ENCODE results near the gene BTG2. TPM values are rescaled to one million over a fixed set of nuclear protein-coding genes. Genes with fewer than 3 reads are reported as not detected.
A peak's percentile ranks its signal among the peaks of the same experiment; 100 is the strongest.

BTG2 gene
- total RNA-seq, 1 experiment from 2014 or later = 2.9 TPM

- Histone ChIP-seq H3K27ac (ENCODE audit: insufficient read length, low read depth, low read length) (no peak overlapping the region), H3K14ac (ENCODE audit: insufficient read depth, low read length) (peak overlapping the region; percentile 76), H4K8ac (replicated peaks; ENCODE audit: insufficient read length, low read depth, low read length) (no peak overlapping the region), H3K4me2 (ENCODE audit: insufficient read depth, insufficient read length, low read length) (peak overlapping the region; percentile 85), H3K79me2 (ENCODE audit: insufficient read depth, low read length) (no peaks in the 10 kb centered on the region), H2BK20ac (ENCODE audit: low read depth, low read length, poor library complexity, severe bottlenecking) (no peak overlapping the region), H3K4ac (ENCODE audit: low read depth, low read length) (no peak overlapping the region), H2BK15ac (ENCODE audit: low read depth, low read length) (no peak overlapping the region), H3T11ph (ENCODE audit: low read length) (no peak overlapping the region), H2BK5ac (ENCODE audit: insufficient read length, low read length) (no peak overlapping the region), H2BK12ac (ENCODE audit: insufficient read length, low read depth, low read length) (no peak overlapping the region), H3K9me3 (ENCODE audit: control insufficient read depth, low read depth, low read length) (no peaks in the 10 kb centered on the region), H3K18ac (ENCODE audit: insufficient read length, low read depth, low read length) (peak overlapping the region; percentile 85), H3K9ac (ENCODE audit: extremely low read depth, insufficient read length, low read length) (peak overlapping the region; percentile 33), H3K27me3 (ENCODE audit: insufficient read depth, low read length) (peaks cover 12% of the 10 kb centered on the region; the same call in 1 of the 2 replicates), H3K23me2 (ENCODE audit: insufficient read length, low read depth, low read length, poor library complexity, severe bottlenecking) (peaks cover 4% of the 10 kb centered on the region), H2AFZ (ENCODE audit: low read length) (no peak overlapping the region), H3K23ac (ENCODE audit: insufficient read length, low read depth, low read length) (no peak overlapping the region), H3K56ac (ENCODE audit: insufficient read length, low read depth, low read length) (no peak overlapping the region), H4K5ac (ENCODE audit: insufficient read length, low read depth, low read length) (no peak overlapping the region), H2BK120ac (ENCODE audit: low read depth, low read length, poor library complexity, severe bottlenecking) (no peak overlapping the region), H4K20me1 (ENCODE audit: control insufficient read depth, insufficient read depth, insufficient read length) (peaks cover 4% of the 10 kb centered on the region), H3K4me1 (ENCODE audit: insufficient read depth, low read length) (peaks cover 5% of the 10 kb centered on the region; the same call in 1 of the 2 replicates), H4K91ac (ENCODE audit: insufficient read length, low read depth, low read length) (no peak overlapping the region), H2AK5ac (ENCODE audit: insufficient read length, low read length) (no peak overlapping the region), H3K79me1 (ENCODE audit: insufficient read depth, low read depth, low read length, poor library complexity, severe bottlenecking) (no peaks in the 10 kb centered on the region)
- Mint-ChIP-seq H3K9me3 (no peaks in the 10 kb centered on the region), H3K4me3 (peak overlapping the region; percentile 62 to 81), H3K27me3 (ENCODE audit: low read depth) (peaks cover 85% of the 10 kb centered on the region), H3K27ac (no peak overlapping the region; a peak in 1 of 7 replicates), H3K36me3 (ENCODE audit: insufficient read depth in 1 of 3, low read depth in 3 of 3) (no peaks in the 10 kb centered on the region), H3K4me1 (peaks cover 44 to 64% of the 10 kb centered on the region in 2 experiments)
- WGBS (ENCODE audit: extremely low coverage, insufficient read length, low lambda C conversion rate) = no CpG with 5 or more reads among the region's 49 CpGs
- DNase-seq = peak; percentile 93
- TF ChIP-seq CTCF (conservative IDR thresholded peaks at IDR 0.05) = no peak
These were observed 21.7 kb downstream of the BTG2 start for GRCh38 chr1:203326830-203327683.
